Activated CD8-positive, alpha-beta memory T cell treated with anti-CD3 and anti-CD28 coated beads for 4 hours (primary cell): ENCODE measurements around the gene LOXHD1.

Experiments
- DNase-seq, 2 donors: peaks; one replicate each; pipeline ENCODE4 v3.0.0-alpha.2; 2020; ENCODE audit warnings: low read depth in 2 of 2

Gene LOXHD1

GRCh38 chr18:46447792-46448191, 209.2 kb downstream of the LOXHD1 start:
- no peak for DNase-seq

- no peak for DNase-seq
Measured at GRCh38 chr18:46447323-46447722, 209.7 kb downstream of the LOXHD1 start.

- no peak for DNase-seq
Measured at GRCh38 chr18:46445522-46446313, 211.3 kb downstream of the LOXHD1 start.

- no peak for DNase-seq
Measured at GRCh38 chr18:46439037-46439436, 218.0 kb downstream of the LOXHD1 start.

DNA sequence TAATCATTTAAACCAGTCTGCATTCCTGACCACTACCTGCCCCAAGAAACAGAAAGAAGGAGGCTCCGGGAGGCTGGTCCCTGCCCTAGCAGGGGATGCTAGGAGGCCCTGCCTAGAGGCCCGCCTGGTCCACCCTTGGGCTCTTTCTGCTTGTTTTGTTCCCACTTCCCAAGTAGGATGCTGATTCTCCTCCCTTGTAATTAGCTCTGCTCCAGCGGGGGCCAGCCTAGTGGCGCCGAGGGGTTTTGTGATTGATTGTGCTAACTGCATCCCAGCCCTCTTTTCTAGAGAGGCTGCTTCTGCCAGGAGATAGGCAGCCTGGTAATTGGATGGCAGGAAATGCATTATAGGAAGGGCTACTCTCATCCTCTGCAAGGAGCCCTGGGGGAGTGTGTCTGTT, 220.0 kb downstream of the LOXHD1 start:
- DNase-seq = no peak

DNA sequence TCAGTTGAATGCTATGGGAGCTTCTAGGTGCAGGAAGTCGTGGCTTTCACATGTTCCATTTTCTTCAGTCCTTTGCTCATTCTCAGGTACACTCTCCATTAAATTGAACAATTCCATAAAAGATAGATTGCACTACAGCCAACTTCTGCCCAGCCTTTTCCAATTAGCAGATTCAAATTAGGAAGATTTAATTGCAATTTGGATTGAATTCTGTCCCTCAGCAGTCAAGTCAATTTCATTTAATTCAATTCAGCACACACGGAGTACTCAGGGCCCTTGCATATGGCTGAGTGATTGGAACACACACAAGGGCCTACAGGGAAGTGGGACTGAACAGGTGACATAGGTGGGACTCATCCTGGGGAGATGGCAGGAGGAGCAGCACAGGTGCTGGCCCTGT, 220.4 kb downstream of the LOXHD1 start:
- DNase-seq = no peak

- no peak for DNase-seq
Measured at GRCh38 chr18:46435031-46435430, 222.0 kb downstream of the LOXHD1 start.

- no peak for DNase-seq
Measured at GRCh38 chr18:46434629-46435028, 222.4 kb downstream of the LOXHD1 start.

DNA sequence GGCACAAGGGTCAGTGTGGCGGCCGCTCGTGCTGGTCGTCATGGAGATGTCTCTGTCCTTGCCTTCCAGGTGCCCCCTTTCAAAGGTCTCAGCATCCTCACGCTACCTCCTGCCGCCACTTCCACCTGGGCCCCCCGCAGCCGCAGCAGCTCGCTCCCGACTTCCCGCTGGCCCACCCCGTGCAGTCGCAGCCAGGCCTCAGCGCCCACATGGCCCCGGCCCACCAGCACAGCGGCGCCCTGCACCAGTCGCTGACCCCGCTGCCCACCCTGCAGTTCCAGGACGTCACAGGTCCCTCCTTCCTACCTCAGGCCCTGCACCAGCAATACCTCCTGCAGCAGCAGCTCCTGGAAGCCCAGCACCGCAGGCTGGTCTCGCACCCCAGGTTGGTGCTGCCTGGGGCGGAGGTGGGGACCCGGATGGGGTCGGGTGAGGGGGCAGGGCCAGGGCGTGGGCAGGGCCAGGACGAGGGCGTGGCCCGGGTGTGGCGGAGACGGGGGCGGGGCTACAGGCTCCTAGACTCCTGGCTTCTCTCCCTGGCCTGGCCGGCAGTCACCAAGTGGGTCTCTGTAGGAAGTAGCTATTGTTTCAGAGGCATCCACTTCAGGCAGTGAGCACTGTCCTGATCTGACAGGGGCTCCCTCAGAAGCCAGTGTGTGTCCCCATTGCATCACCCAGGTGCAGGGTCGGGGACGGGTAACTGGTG, 223.7 kb downstream of the LOXHD1 start:
- no peak for DNase-seq

DNA sequence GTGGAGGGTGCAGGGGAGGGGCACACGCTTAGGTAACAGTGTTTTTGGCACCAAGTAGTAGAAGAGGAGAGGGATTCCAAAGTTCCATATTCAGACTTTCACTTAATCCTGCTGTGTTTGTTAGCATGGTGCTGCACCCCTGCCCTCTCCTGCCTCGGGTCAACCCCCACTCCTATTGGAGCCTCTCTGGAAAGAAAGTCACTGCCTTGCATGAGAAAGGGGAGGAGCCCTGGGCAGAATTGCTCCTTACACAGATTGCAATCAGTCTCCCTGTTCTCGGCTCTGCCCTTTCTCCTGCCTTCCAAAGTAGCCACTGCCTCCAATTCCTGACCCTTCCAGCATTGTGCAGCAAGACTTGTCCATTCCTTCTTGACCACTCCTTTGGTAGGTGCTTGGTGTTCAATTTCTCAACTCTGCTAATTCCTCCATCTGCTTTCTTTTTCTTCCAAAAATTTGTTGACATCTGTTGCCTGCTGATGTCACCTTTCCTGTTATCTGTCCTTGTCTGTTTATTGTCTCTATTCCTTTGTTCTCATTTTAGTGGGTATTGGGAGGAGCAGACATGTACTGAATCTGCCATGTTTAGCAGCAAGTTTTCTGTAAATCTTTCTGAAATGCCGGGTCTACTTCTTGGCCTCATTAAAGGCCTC, 225.4 kb downstream of the LOXHD1 start:
- no peak for DNase-seq

DNA sequence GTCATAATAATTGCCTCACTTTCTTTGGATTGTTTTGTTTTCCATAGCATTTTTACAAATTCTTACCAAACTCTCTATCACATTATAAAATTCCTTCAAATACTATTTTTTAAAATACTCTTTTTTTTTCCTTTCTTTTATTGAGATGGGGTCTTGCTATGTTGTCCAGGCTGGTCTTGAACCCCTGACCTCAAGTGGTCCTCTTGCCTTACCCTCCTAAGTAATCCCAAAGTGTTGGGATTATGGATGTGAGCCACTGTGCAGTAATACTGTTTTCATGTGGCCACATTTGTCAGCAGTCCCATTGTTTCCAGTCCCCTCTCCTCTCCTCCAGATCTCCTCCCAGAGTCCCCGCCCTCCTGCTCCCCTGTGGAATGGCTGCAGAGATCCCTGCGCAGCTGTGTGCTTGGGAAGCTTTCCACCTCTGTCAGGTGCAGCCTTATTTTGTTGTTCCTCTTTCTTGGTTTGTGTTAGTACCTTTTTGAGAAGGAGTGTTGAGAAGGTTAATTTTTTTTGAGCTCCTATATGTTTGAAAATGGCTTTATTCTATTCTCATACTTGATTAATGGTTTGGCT, 227.3 kb downstream of the LOXHD1 start:
- no peak for DNase-seq

DNA sequence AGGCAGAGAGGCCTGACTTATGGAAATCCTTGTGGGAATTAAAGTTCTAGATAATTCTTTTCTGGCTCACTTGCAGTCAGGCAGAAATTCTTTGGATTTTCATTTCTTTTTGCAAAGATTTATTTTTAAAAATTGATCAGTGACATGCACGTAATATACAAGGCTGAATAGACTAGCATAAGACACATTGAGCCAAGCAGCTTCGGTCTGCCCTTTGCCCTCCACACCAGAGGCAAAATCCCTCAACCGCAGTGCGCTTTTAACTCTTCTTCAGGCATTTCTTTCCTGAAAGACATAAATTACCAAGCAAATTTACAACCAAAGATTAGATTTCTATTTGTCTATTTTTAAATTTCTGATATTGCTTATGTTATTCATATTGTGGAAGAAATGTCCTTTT, 227.9 kb downstream of the LOXHD1 start:
- DNase-seq = no peak

- no peak for DNase-seq
Measured at GRCh38 chr18:46428368-46428767, 228.7 kb downstream of the LOXHD1 start.

DNA sequence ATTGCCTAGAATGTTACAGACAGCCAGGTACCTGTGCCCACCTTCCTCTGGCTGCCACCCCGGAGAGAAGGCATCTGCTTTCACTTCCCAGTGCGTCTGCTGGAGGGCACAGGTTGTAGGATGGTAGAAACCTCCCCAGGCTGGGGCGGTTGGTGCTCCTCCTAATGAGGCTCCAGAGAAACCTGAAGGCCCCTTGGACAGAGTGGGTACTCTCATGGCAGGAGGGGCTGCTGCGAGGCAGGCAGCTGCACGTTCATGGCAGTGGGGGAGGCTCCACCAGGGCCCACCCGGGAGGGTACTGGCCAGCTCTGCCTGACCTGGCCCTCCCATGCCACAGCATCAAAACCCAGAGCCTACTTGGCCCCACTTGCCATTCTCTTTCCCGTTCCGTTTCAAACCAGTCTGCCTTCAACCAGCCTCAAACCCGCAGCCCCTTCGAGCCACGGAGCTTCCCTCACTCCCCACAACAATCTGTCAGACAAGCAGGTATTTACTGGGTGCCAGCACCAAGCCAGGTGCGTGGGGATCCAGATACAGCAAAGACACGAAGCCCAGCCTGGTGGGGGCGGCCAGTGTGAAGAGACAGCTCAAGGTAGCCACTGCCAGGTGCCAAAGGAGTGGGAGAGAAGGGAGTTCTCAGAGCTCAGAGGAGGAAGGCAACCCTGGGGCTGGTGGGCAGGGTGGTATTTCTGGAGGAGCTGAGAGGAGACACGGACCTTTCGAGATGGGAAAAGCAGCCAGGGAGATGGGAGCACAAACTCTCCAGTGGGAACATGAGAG, 229.6 kb downstream of the LOXHD1 start:
- DNase-seq = no peak
